K562 (cell line): ENCODE measurements around the gene SORCS1. TPM values are rescaled to one million over a fixed set of nuclear protein-coding genes. Genes with fewer than 3 reads are reported as not detected.

Experiments
- CEBPB ChIP-seq: fragments of 450-650 bp; IDR thresholded peaks from 2 replicates; pipeline ENCODE4 v1.6.1; 2016; ENCODE audit warnings: missing genetic modification characterization, missing compliant biosample characterization
- CTBP1 ChIP-seq: fragments of 450-650 bp; IDR thresholded peaks from 2 replicates; pipeline ENCODE4 v1.6.1; 2016; ENCODE audit warnings: borderline replicate concordance
- MEIS2 ChIP-seq: fragments of 450-650 bp; IDR thresholded peaks from 2 replicates; pipeline ENCODE4 v1.6.1; 2014; ENCODE audit warnings: mild to moderate bottlenecking; ENCODE audit not compliant: partially characterized antibody
- RHOXF2B ChIP-seq: fragments of 250-450 bp; sonication (Bioruptor Pico); conservative IDR thresholded peaks from 2 replicates; pipeline ENCODE4 v1.5.1; 2021
- TRIM24 ChIP-seq, 2 experiments: fragments of 450-650 bp; IDR thresholded peaks; 2 replicates each; pipeline ENCODE4 v1.6.1; 2016
- polyA plus RNA-seq, 8 experiments: library from polyadenylated mRNA; depleted of rRNA in 4 of 8; stranded (reverse) in 5 of 8; unstranded in 3 of 8; fragments of >200 nt; fragmentation: Nextera tagmentation in 2 of 8; fragmentation: Illumina TruSeq in 1 of 8; extraction: Ambion mirVana in 2 of 8; extraction: Trizol in 1 of 8; gene quantifications; 2 replicates each; pipeline versions ENCODE4 v1.2.1 to v1.2.3, GENCODE V29; 2011 to 2014; ENCODE audit warnings: inconsistent platforms in 1 of 8, missing spikeins in 1 of 8
- total RNA-seq, 7 experiments: library from RNA; depleted of rRNA in 6 of 7; stranded (reverse); fragments of >200 nt in 6 of 7; fragmentation: Illumina TruSeq in 2 of 7; extraction: Trizol in 2 of 7; gene quantifications; 2 replicates each; pipeline versions ENCODE4 v1.2.1 to v1.2.3, GENCODE V29; 2011 to 2021; ENCODE audit warnings: low replicate concordance in 1 of 7
- TF ChIP-seq, protein P1 (sequence below), 2 experiments: IDR thresholded peaks in 1 of 2; conservative IDR thresholded peaks in 1 of 2; 2 replicates each; pipeline ENCODE4 v1.6.1; 2016; ENCODE audit warnings: low read depth in 2 of 2, mild to moderate bottlenecking in 1 of 2, missing compliant biosample characterization in 1 of 2, missing genetic modification characterization in 1 of 2, moderate library complexity in 1 of 2
- TF ChIP-seq, protein P2 (sequence below): sonication (generic); formaldehyde crosslinking; IDR thresholded peaks from 2 replicates; pipeline ENCODE4 v1.8.0; 2022; ENCODE audit warnings: mild to moderate bottlenecking, missing genetic modification reagents
- TF ChIP-seq, protein P3 (sequence below): sonication (generic); formaldehyde crosslinking; IDR thresholded peaks from 2 replicates; pipeline ENCODE4 v1.8.0; 2023; ENCODE audit warnings: missing genetic modification reagents, mild to moderate bottlenecking, borderline replicate concordance

SORCS1 gene
- total and polyA plus RNA-seq, 9 of the 15 experiments (the other 6 are each of a cell fraction or from before 2014, with no cell fraction given) = 1.5 to 3.9 (median 2.7) TPM

DNA sequence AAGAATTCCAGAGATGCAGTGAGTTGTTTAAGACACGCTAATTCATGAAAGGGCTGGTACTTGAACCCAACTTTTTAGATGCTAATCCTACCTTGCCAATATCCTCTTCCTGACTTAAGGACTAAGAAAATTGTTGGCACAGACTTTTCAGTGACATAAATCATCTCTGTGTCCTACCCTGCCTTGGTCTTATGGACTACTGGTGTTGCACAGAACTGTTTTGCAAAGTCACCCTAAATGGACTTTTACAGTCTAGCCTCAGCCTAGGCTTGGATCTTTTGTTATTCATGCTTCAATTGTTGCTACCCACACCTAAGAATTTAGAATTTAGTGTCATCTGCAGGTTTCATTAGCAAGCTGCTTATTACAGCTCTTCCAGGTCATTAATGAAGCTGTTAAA is 112.7 kb downstream of the SORCS1 start (continued):
- TF ChIP-seq, protein P1, sequence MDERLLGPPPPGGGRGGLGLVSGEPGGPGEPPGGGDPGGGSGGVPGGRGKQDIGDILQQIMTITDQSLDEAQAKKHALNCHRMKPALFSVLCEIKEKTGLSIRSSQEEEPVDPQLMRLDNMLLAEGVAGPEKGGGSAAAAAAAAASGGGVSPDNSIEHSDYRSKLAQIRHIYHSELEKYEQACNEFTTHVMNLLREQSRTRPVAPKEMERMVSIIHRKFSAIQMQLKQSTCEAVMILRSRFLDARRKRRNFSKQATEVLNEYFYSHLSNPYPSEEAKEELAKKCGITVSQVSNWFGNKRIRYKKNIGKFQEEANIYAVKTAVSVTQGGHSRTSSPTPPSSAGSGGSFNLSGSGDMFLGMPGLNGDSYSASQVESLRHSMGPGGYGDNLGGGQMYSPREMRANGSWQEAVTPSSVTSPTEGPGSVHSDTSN (CRISPR knock-in tag; IDR thresholded peaks at IDR 0.05; ENCODE audit: low read depth) = no peak
- TF ChIP-seq, protein P1 (tag; conservative IDR thresholded peaks at IDR 0.05; ENCODE audit: low read depth) = peak; percentile 75
- peak; percentile 63 for TF ChIP-seq MEIS2
- TF ChIP-seq, protein P2, sequence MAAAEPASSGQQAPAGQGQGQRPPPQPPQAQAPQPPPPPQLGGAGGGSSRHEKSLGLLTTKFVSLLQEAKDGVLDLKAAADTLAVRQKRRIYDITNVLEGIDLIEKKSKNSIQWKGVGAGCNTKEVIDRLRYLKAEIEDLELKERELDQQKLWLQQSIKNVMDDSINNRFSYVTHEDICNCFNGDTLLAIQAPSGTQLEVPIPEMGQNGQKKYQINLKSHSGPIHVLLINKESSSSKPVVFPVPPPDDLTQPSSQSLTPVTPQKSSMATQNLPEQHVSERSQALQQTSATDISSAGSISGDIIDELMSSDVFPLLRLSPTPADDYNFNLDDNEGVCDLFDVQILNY (CRISPR knock-in tag) = no peak
- no peak for TF ChIP-seq CEBPB (tag)
- TF ChIP-seq, protein P3, sequence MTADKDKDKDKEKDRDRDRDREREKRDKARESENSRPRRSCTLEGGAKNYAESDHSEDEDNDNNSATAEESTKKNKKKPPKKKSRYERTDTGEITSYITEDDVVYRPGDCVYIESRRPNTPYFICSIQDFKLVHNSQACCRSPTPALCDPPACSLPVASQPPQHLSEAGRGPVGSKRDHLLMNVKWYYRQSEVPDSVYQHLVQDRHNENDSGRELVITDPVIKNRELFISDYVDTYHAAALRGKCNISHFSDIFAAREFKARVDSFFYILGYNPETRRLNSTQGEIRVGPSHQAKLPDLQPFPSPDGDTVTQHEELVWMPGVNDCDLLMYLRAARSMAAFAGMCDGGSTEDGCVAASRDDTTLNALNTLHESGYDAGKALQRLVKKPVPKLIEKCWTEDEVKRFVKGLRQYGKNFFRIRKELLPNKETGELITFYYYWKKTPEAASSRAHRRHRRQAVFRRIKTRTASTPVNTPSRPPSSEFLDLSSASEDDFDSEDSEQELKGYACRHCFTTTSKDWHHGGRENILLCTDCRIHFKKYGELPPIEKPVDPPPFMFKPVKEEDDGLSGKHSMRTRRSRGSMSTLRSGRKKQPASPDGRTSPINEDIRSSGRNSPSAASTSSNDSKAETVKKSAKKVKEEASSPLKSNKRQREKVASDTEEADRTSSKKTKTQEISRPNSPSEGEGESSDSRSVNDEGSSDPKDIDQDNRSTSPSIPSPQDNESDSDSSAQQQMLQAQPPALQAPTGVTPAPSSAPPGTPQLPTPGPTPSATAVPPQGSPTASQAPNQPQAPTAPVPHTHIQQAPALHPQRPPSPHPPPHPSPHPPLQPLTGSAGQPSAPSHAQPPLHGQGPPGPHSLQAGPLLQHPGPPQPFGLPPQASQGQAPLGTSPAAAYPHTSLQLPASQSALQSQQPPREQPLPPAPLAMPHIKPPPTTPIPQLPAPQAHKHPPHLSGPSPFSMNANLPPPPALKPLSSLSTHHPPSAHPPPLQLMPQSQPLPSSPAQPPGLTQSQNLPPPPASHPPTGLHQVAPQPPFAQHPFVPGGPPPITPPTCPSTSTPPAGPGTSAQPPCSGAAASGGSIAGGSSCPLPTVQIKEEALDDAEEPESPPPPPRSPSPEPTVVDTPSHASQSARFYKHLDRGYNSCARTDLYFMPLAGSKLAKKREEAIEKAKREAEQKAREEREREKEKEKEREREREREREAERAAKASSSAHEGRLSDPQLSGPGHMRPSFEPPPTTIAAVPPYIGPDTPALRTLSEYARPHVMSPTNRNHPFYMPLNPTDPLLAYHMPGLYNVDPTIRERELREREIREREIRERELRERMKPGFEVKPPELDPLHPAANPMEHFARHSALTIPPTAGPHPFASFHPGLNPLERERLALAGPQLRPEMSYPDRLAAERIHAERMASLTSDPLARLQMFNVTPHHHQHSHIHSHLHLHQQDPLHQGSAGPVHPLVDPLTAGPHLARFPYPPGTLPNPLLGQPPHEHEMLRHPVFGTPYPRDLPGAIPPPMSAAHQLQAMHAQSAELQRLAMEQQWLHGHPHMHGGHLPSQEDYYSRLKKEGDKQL = no peak
- TF ChIP-seq CTBP1 = no peak
- TF ChIP-seq RHOXF2B (CRISPR knock-in tag) = no peak
- no peak for TF ChIP-seq TRIM24 (IDR thresholded peaks at IDR 0.05)
